ENCODE results near the gene CELF2.

CELF2 gene

GRCh38 chr10:11157292-11158076 is 139.8 kb downstream of the CELF2 start:
- DNase-seq (ENCODE audit: low spot score) = no peak

GRCh38 chr10:11158080-11158479 is 140.4 kb downstream of the CELF2 start:
- DNase-seq (ENCODE audit: low spot score) = no peak

- no peak for DNase-seq (ENCODE audit: low spot score)
Measured at GRCh38 chr10:11159543-11160215, 142.0 kb downstream of the CELF2 start.

GRCh38 chr10:11161096-11161495 is 143.4 kb downstream of the CELF2 start:
- no peak for DNase-seq (ENCODE audit: low spot score)

- no peak for DNase-seq (ENCODE audit: low spot score)
Measured at GRCh38 chr10:11161910-11162309, 144.2 kb downstream of the CELF2 start.

GRCh38 chr10:11162828-11163599 is 145.3 kb downstream of the CELF2 start:
- DNase-seq (ENCODE audit: low spot score) = no peak

- peak; percentile 63 for DNase-seq (ENCODE audit: low spot score)
Measured at GRCh38 chr10:11163780-11164550, 146.3 kb downstream of the CELF2 start.

GRCh38 chr10:11164551-11164802 is 146.8 kb downstream of the CELF2 start:
- DNase-seq (ENCODE audit: low spot score) = no peak

- peak; percentile 66 for DNase-seq (ENCODE audit: low spot score)
Measured at GRCh38 chr10:11164803-11165590, 147.3 kb downstream of the CELF2 start.

GRCh38 chr10:11165591-11166543 is 148.2 kb downstream of the CELF2 start:
- peak; percentile 72 for DNase-seq (ENCODE audit: low spot score)

GRCh38 chr10:11166550-11166949 is 148.9 kb downstream of the CELF2 start:
- no peak for DNase-seq (ENCODE audit: low spot score)

GRCh38 chr10:11167233-11167966 is 149.7 kb downstream of the CELF2 start:
- no peak for DNase-seq (ENCODE audit: low spot score)

- DNase-seq (ENCODE audit: low spot score) = no peak
Measured at GRCh38 chr10:11168423-11169090, 150.9 kb downstream of the CELF2 start.

- no peak for DNase-seq (ENCODE audit: low spot score)
Measured at GRCh38 chr10:11169976-11170375, 152.3 kb downstream of the CELF2 start.

- no peak for DNase-seq (ENCODE audit: low spot score)
Measured at GRCh38 chr10:11170574-11170973, 152.9 kb downstream of the CELF2 start.

GRCh38 chr10:11170993-11171851 is 153.6 kb downstream of the CELF2 start:
- no peak for DNase-seq (ENCODE audit: low spot score)

- no peak for DNase-seq (ENCODE audit: low spot score)
Measured at GRCh38 chr10:11173042-11173441, 155.4 kb downstream of the CELF2 start.

- DNase-seq (ENCODE audit: low spot score) = no peak
Measured at GRCh38 chr10:11175823-11176243, 158.2 kb downstream of the CELF2 start.

Measured in ecto neural progenitor cell (in vitro differentiated cells).